ENCODE measurements around the gene CSNK2B. TPM values are rescaled to one million over a fixed set of nuclear protein-coding genes. Genes with fewer than 3 reads are reported as not detected.
A peak's percentile ranks its signal among the peaks of the same experiment; 100 is the strongest.

Gene CSNK2B
- total RNA-seq, 1 donor from 2014 or later, result 288 TPM

GRCh38 chr6:31680226-31681134 lies 14.6 kb downstream of the CSNK2B start, which contains the start of gene LY6G5C:
LY6G5C (minus strand) TSS chr6:31681067; CDS start chr6:31680373, 694 bp downstream.
- intact Hi-C loops (cut with micrococcal nuclease), result loop anchor here (1.0 to 2.0 kb wide), 5 partner anchors 15 to 150 kb away; partner anchors contain the start of gene ABHD16A
- DNase-seq, result peak; percentile 89
- Mint-ChIP-seq H3K4me3 (peak within 1 kb of the TSS; percentile 83), H3K9me3 (no peaks in the 10 kb centered on the region), H3K27me3 (no peaks in the 10 kb centered on the region), H3K36me3 (ENCODE audit: low read depth) (peaks cover under 1% of the 10 kb centered on the region), H3K4me1 (peaks cover 25% of the 10 kb centered on the region), H3K27ac (peak within 1 kb of the TSS; percentile 82)

- H3K27ac Mint-ChIP-seq, result peak overlapping the region; percentile 82
Measured at GRCh38 chr6:31681135-31681671, 15.3 kb downstream of the CSNK2B start.

GRCh38 chr6:31683591-31683990 lies 17.7 kb downstream of the CSNK2B start:
- peaks cover 20% of the 10 kb centered on the region for H3K36me3 Mint-ChIP-seq (ENCODE audit: low read depth)
- H3K4me1 Mint-ChIP-seq, result peaks cover 22% of the 10 kb centered on the region
- H3K9me3 Mint-ChIP-seq, result no peaks in the 10 kb centered on the region
- H3K27ac Mint-ChIP-seq, result no peak overlapping the region
- no peaks in the 10 kb centered on the region for H3K27me3 Mint-ChIP-seq
- intact Hi-C loops (cut with micrococcal nuclease), result no loop called here
- DNase-seq, result no peak
- H3K4me3 Mint-ChIP-seq, result no peak overlapping the region

More at GRCh38 chr6:31681135-31681671, 15.3 kb downstream of the CSNK2B start:
- peak; percentile 82 for DNase-seq
- intact Hi-C loops (cut with micrococcal nuclease), result loop anchor here (2.0 kb wide), 2 partner anchors 22 to 58 kb away; partner anchors contain the start of gene ABHD16A
- Mint-ChIP-seq H3K27me3 (no peaks in the 10 kb centered on the region), H3K36me3 (ENCODE audit: low read depth) (peaks cover 5% of the 10 kb centered on the region), H3K4me3 (peak overlapping the region; percentile 83), H3K4me1 (peaks cover 25% of the 10 kb centered on the region), H3K9me3 (no peaks in the 10 kb centered on the region)

GRCh38 chr6:31686483-31686882 lies 20.6 kb downstream of the CSNK2B start:
- Mint-ChIP-seq H3K27me3 (no peaks in the 10 kb centered on the region), H3K9me3 (no peaks in the 10 kb centered on the region), H3K4me3 (no peak overlapping the region), H3K27ac (peak overlapping the region; percentile 4), H3K36me3 (ENCODE audit: low read depth) (peaks cover 35% of the 10 kb centered on the region), H3K4me1 (peaks cover 6% of the 10 kb centered on the region)
- no peak for DNase-seq
- intact Hi-C loops (cut with micrococcal nuclease), result no loop called here

GRCh38 chr6:31687321-31687720 lies 21.4 kb downstream of the CSNK2B start:
- no peak overlapping the region for H3K27ac Mint-ChIP-seq
- peaks cover 4% of the 10 kb centered on the region for H3K4me1 Mint-ChIP-seq
- H3K27me3 Mint-ChIP-seq, result no peaks in the 10 kb centered on the region
- H3K9me3 Mint-ChIP-seq, result no peaks in the 10 kb centered on the region
- peaks cover 37% of the 10 kb centered on the region for H3K36me3 Mint-ChIP-seq (ENCODE audit: low read depth)
- intact Hi-C loops (cut with micrococcal nuclease), result no loop called here
- H3K4me3 Mint-ChIP-seq, result no peak overlapping the region
- DNase-seq, result no peak

- Mint-ChIP-seq H3K36me3 (ENCODE audit: low read depth) (peaks cover 42% of the 10 kb centered on the region), H3K4me1 (peaks cover 4% of the 10 kb centered on the region), H3K9me3 (no peaks in the 10 kb centered on the region), H3K4me3 (no peak overlapping the region), H3K27ac (no peak overlapping the region), H3K27me3 (no peaks in the 10 kb centered on the region)
- intact Hi-C loops (cut with micrococcal nuclease), result no loop called here
- DNase-seq, result no peak
Measured at GRCh38 chr6:31687860-31688693, 22.2 kb downstream of the CSNK2B start.

- Mint-ChIP-seq H3K27me3 (no peaks in the 10 kb centered on the region), H3K36me3 (ENCODE audit: low read depth) (peaks cover 47% of the 10 kb centered on the region), H3K9me3 (no peaks in the 10 kb centered on the region), H3K4me3 (no peak overlapping the region), H3K27ac (peak overlapping the region; percentile 48), H3K4me1 (peaks cover 4% of the 10 kb centered on the region)
- peak; percentile 69 for DNase-seq
- intact Hi-C loops (cut with micrococcal nuclease), result no loop called here
Measured at GRCh38 chr6:31689249-31690110, 23.6 kb downstream of the CSNK2B start.

- Mint-ChIP-seq H3K27ac (peak overlapping the region; percentile 3), H3K9me3 (no peaks in the 10 kb centered on the region), H3K36me3 (ENCODE audit: low read depth) (peaks cover 46% of the 10 kb centered on the region), H3K4me1 (peaks cover 4% of the 10 kb centered on the region), H3K4me3 (no peak overlapping the region), H3K27me3 (no peaks in the 10 kb centered on the region)
- no peak for DNase-seq
- intact Hi-C loops (cut with micrococcal nuclease), result no loop called here
Measured at GRCh38 chr6:31690231-31691077, 24.6 kb downstream of the CSNK2B start.

- Mint-ChIP-seq H3K9me3 (no peaks in the 10 kb centered on the region), H3K36me3 (ENCODE audit: low read depth) (peaks cover 45% of the 10 kb centered on the region), H3K4me3 (no peak overlapping the region), H3K4me1 (peaks cover 4% of the 10 kb centered on the region), H3K27me3 (no peaks in the 10 kb centered on the region), H3K27ac (peak overlapping the region; percentile 51)
- no peak for DNase-seq
- intact Hi-C loops (cut with micrococcal nuclease), result no loop called here
Measured at GRCh38 chr6:31691078-31691463, 25.2 kb downstream of the CSNK2B start.

GRCh38 chr6:31691564-31692108 lies 25.8 kb downstream of the CSNK2B start:
- H3K27ac Mint-ChIP-seq, result no peak overlapping the region
- H3K4me3 Mint-ChIP-seq, result no peak overlapping the region
- no peak for DNase-seq
- no peaks in the 10 kb centered on the region for H3K9me3 Mint-ChIP-seq
- peaks cover 45% of the 10 kb centered on the region for H3K36me3 Mint-ChIP-seq (ENCODE audit: low read depth)
- H3K4me1 Mint-ChIP-seq, result peaks cover 4% of the 10 kb centered on the region
- intact Hi-C loops (cut with micrococcal nuclease), result no loop called here
- H3K27me3 Mint-ChIP-seq, result no peaks in the 10 kb centered on the region

GRCh38 chr6:31692353-31692752 lies 26.5 kb downstream of the CSNK2B start:
- Mint-ChIP-seq H3K4me1 (peaks cover 6% of the 10 kb centered on the region), H3K36me3 (ENCODE audit: low read depth) (peaks cover 47% of the 10 kb centered on the region), H3K9me3 (no peaks in the 10 kb centered on the region), H3K27ac (no peak overlapping the region), H3K4me3 (no peak overlapping the region), H3K27me3 (no peaks in the 10 kb centered on the region)
- intact Hi-C loops (cut with micrococcal nuclease), result no loop called here
- DNase-seq, result no peak

- Mint-ChIP-seq H3K27ac (no peak overlapping the region), H3K9me3 (no peaks in the 10 kb centered on the region), H3K4me3 (no peak overlapping the region), H3K36me3 (ENCODE audit: low read depth) (peaks cover 47% of the 10 kb centered on the region), H3K27me3 (no peaks in the 10 kb centered on the region), H3K4me1 (peaks cover 11% of the 10 kb centered on the region)
- DNase-seq, result no peak
- intact Hi-C loops (cut with micrococcal nuclease), result no loop called here
Measured at GRCh38 chr6:31692886-31693285, 27.0 kb downstream of the CSNK2B start.

All from activated CD4-positive, alpha-beta T cell treated with anti-CD3 and anti-CD28 coated beads, Interleukin-2, amount 10 ng/mL, durations not matched to agents 24 days and 14 days (primary cell).